MM.1S (cell line): ENCODE measurements around the gene HORMAD2.

Experiments used
- DNase-seq: peaks from one replicate; pipeline ENCODE4 v3.0.0-alpha.2; 2015
- H2AFZ ChIP-seq: fragments of 300-600 bp; sonication (generic); 2 replicates; pipeline ENCODE4 v1.6.0; 2016; ENCODE audit warnings: antibody characterized with exemption, low read length
- H3F3A ChIP-seq: fragments of 300-600 bp; sonication (generic); 2 replicates; pipeline ENCODE4 v1.6.1; 2016; ENCODE audit warnings: mild to moderate bottlenecking, antibody characterized with exemption, low read length, moderate library complexity, mixed read lengths; ENCODE audit not compliant: insufficient read depth
- H3K27ac ChIP-seq: fragments of 300-600 bp; sonication (generic); 2 replicates; pipeline ENCODE4 v1.5.1; 2016; ENCODE audit warnings: mild to moderate bottlenecking, low read length
- H3K27me3 ChIP-seq: fragments of 300-600 bp; sonication (generic); replicated peaks from 2 replicates; pipeline ENCODE4 v1.6.0; 2016; ENCODE audit warnings: low read length; ENCODE audit not compliant: insufficient read depth
- H3K36me3 ChIP-seq: fragments of 300-600 bp; sonication (generic); replicated peaks from 2 replicates; pipeline ENCODE4 v1.6.1; 2016; ENCODE audit warnings: mild to moderate bottlenecking, low read length, mixed read lengths; ENCODE audit not compliant: insufficient read depth
- H3K4me1 ChIP-seq: fragments of 300-600 bp; sonication (generic); 2 replicates; pipeline ENCODE4 v1.6.1; 2016; ENCODE audit warnings: low read length, mixed read lengths
- H3K4me2 ChIP-seq: fragments of 300-600 bp; sonication (generic); 2 replicates; pipeline ENCODE4 v1.6.0; 2016; ENCODE audit warnings: low read depth, low read length
- H3K4me3 ChIP-seq: fragments of 300-600 bp; sonication (generic); 2 replicates; pipeline ENCODE4 v1.5.1; 2016; ENCODE audit warnings: low read length, mixed read lengths
- H3K79me2 ChIP-seq: fragments of 300-600 bp; sonication (generic); 2 replicates; pipeline ENCODE4 v1.6.1; 2016; ENCODE audit warnings: mixed run types, low read length, mixed read lengths
- H3K9ac ChIP-seq: fragments of 300-600 bp; sonication (generic); 2 replicates; pipeline ENCODE4 v1.6.1; 2016; ENCODE audit warnings: low read length, mixed read lengths
- H3K9me2 ChIP-seq: fragments of 300-600 bp; sonication (generic); replicated peaks from 2 replicates; pipeline ENCODE4 v1.6.1; 2016; ENCODE audit warnings: mild to moderate bottlenecking, low read length, mixed read lengths; ENCODE audit not compliant: insufficient read depth
- H3K9me3 ChIP-seq: fragments of 300-600 bp; sonication (generic); replicated peaks from 2 replicates; pipeline ENCODE4 v1.6.1; 2016; ENCODE audit warnings: mild to moderate bottlenecking, low read length, mixed read lengths; ENCODE audit not compliant: insufficient read depth
- H4K20me1 ChIP-seq: fragments of 300-600 bp; sonication (generic); 2 replicates; pipeline ENCODE4 v1.6.1; 2016; ENCODE audit warnings: mild to moderate bottlenecking, low read length, moderate library complexity, mixed read lengths; ENCODE audit not compliant: insufficient read depth
- CTCF ChIP-seq: fragments of 300-600 bp; sonication (generic); IDR thresholded peaks from 2 replicates; pipeline ENCODE4 v1.5.1; 2016; ENCODE audit warnings: antibody characterized with exemption, low read length, mixed read lengths
- EZH2 ChIP-seq: fragments of 300-600 bp; sonication (generic); optimal IDR thresholded peaks from 2 replicates; pipeline ENCODE3; 2017; ENCODE audit warnings: low read depth, mild to moderate bottlenecking, antibody characterized with exemption, low read length, mixed read lengths
- EZH2phosphoT487 ChIP-seq: fragments of 300-600 bp; sonication (generic); IDR thresholded peaks from 2 replicates; pipeline ENCODE4 v1.6.1; 2018; ENCODE audit warnings: antibody characterized with exemption, low read length

Gene HORMAD2

GRCh38 chr22:30073743-30074142, 6.5 kb upstream of the HORMAD2 start:
- TF ChIP-seq EZH2 (no peak), CTCF (no peak), EZH2phosphoT487 (no peak)
- Histone ChIP-seq H3K4me2 (no peak overlapping the region), H3K4me3 (no peak overlapping the region), H3K79me2 (no peaks in the 10 kb centered on the region), H3K27me3 (no peaks in the 10 kb centered on the region), H3K4me1 (no peaks in the 10 kb centered on the region), H3K36me3 (no peaks in the 10 kb centered on the region), H4K20me1 (no peaks in the 10 kb centered on the region), H3F3A (no peaks in the 10 kb centered on the region), H3K9me2 (no peaks in the 10 kb centered on the region), H3K9ac (no peak overlapping the region), H2AFZ (no peak overlapping the region), H3K9me3 (no peaks in the 10 kb centered on the region), H3K27ac (no peak overlapping the region)
- no peak for DNase-seq

- no peak overlapping the region for H3K9ac ChIP-seq
- H3K9me3 ChIP-seq: no peaks in the 10 kb centered on the region
- H3F3A ChIP-seq: no peaks in the 10 kb centered on the region
- no peaks in the 10 kb centered on the region for H4K20me1 ChIP-seq
- no peaks in the 10 kb centered on the region for H3K4me1 ChIP-seq
- H3K27me3 ChIP-seq: no peaks in the 10 kb centered on the region
- TF ChIP-seq CTCF: no peak
- TF ChIP-seq EZH2phosphoT487: no peak
- TF ChIP-seq EZH2: no peak
- H3K4me2 ChIP-seq: no peak overlapping the region
- no peak for DNase-seq
- no peaks in the 10 kb centered on the region for H3K79me2 ChIP-seq
- no peak overlapping the region for H3K27ac ChIP-seq
- no peak overlapping the region for H2AFZ ChIP-seq
- H3K9me2 ChIP-seq: no peaks in the 10 kb centered on the region
- H3K4me3 ChIP-seq: no peak overlapping the region
- H3K36me3 ChIP-seq: no peaks in the 10 kb centered on the region
These were observed 6.1 kb upstream of the HORMAD2 start for GRCh38 chr22:30074147-30074546.

GRCh38 chr22:30074994-30075393, 5.3 kb upstream of the HORMAD2 start:
- H3K4me1 ChIP-seq: no peaks in the 10 kb centered on the region

More at GRCh38 chr22:30074994-30075393, 5.3 kb upstream of the HORMAD2 start:
- Histone ChIP-seq H3K27me3 (no peaks in the 10 kb centered on the region), H3K27ac (no peak overlapping the region), H3K9me2 (no peaks in the 10 kb centered on the region), H3K79me2 (no peaks in the 10 kb centered on the region), H3F3A (no peaks in the 10 kb centered on the region), H3K9me3 (no peaks in the 10 kb centered on the region), H3K36me3 (no peaks in the 10 kb centered on the region), H3K4me3 (no peak overlapping the region), H2AFZ (no peak overlapping the region), H3K9ac (no peak overlapping the region), H4K20me1 (no peaks in the 10 kb centered on the region), H3K4me2 (no peak overlapping the region)
- DNase-seq: no peak
- TF ChIP-seq EZH2phosphoT487 (no peak), CTCF (no peak), EZH2 (no peak)
